ENCODE measurements around the gene M1AP.

DNA sequence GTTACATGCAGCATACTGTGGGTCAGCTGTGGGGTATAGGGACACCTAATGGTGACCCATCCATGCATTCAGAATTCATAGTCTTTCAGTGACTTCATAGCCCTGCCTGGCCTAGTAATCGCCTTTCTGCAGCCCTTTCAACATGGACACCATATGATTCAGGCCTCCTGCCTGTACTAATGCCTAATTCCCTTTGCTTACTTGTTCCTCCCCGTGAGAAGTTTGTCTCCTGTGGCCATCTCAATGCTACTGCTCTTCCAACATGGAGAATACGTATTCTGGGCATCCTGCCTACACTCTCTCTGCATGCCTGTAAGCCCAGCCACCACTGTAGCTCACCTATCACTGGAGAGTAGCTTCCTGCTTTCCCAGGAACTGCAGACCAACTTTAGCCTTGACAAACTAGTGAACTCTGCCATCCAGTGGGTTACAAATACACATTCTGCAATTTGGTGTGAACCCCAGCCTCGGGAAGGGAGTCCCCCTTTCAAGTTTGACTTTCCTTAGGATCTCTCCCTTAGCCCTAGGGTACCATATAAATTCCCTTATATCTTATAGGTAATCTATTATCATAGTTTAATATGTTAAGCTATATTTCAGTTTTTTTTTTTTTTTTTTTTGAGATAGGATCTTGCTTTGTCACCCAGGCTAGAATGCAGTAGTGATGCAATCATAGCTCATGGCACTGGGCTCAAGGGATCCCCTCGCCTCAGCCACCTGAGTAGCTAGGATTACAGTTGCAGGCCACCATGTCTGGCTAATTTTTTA lies 22.3 kb downstream of the M1AP start:
- TF ChIP-seq FOXP2 (optimal IDR thresholded peaks at IDR 0.05; ENCODE audit: control extremely low read depth, extremely low read length, insufficient read depth) (no peak), EZH2 (IDR thresholded peaks at IDR 0.05) (no peak), POLR2AphosphoS5 (IDR thresholded peaks at IDR 0.05; ENCODE audit: borderline replicate concordance, low read depth, low read length) (no peak)
